Stimulated activated CD8-positive, alpha-beta memory T cell treated with anti-CD3 and anti-CD28 coated beads, Interleukin-12 subunit alpha, Interleukin-12 subunit beta, amount 100 ng/mL, for 4 hours (primary cell): Measurements from ENCODE around the gene BOLA2.
A peak's percentile ranks its signal among the peaks of the same experiment; 100 is the strongest.
"Not testable (repeated sequence)": the region's sequence is repeated elsewhere in the genome, so short reads cannot be mapped to it uniquely, and the experiment has no call there.

Source experiments
- DNase-seq: peaks from one replicate; pipeline ENCODE4 v3.0.0-alpha.2; 2020; ENCODE audit warnings: low read depth

BOLA2 gene

GRCh38 chr16:29454269-29454668, at the start of gene BOLA2, which contains the start of gene SLX1B:
Gene BOLA2 (minus strand): TSS chr16:29454351. CDS start chr16:29454253, 98 bp downstream.
Gene SLX1B (plus strand): TSS chr16:29454533.
- not testable (repeated sequence) for DNase-seq

DNA sequence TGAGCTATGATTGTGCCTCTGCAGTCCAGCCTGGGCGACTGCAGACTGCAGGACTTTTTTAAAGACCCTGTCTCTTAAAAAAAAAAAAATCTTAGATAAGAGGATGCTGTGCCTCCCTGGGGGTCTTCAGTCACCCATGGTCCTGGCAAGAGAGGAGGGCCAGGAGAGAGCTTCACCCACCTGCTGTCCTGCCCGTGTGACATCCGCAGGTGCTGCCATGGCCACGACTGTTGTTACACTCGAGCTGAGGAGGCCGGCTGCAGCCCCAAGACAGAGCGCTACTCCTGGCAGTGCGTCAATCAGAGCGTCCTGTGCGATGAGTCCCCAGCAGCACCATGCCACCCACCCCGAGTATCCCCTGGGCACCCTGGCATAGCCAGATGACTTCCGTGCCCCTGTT, 28.1 kb upstream of the BOLA2 start:
- not testable (repeated sequence) for DNase-seq

DNA sequence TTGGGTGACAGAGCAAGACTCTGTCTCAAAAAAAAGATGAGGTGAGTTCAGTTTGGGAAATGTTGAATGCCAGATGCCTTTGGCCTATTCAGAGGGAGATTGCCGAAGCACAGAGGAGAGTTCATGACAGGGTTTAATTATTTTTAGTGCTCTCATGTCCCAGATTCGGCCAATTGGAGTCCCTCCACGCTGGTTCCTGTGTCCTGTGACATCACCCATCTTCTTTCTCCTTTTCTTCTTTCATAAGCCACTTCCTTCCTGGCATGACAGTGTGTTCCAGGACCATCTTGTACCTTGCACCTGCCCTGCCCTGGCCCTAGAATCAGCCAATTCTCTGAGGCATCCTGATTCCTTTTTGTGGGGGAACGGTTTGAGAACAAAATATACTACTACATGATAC, 17.9 kb upstream of the BOLA2 start:
- not testable (repeated sequence) for DNase-seq

DNA sequence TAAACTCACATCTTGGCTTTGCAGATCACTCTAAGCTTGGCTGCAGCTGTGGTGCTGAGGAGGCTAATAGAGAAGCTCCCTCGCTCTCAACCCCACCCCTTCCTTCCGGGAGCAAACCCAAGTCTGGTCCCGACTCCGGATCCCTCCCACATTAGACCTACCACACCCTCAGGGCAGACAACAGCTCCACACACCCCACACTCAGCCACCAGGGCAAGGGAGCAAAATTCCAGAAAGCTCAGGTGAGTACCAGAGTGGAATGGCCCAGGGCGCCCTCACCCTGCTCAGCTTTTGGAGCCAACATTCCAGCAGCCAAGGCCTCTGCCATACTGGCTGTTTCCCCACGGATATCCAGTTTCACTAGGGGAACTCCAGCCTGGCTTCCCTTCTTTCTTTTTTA, 15.5 kb upstream of the BOLA2 start:
- peak; percentile 12 for DNase-seq

DNA sequence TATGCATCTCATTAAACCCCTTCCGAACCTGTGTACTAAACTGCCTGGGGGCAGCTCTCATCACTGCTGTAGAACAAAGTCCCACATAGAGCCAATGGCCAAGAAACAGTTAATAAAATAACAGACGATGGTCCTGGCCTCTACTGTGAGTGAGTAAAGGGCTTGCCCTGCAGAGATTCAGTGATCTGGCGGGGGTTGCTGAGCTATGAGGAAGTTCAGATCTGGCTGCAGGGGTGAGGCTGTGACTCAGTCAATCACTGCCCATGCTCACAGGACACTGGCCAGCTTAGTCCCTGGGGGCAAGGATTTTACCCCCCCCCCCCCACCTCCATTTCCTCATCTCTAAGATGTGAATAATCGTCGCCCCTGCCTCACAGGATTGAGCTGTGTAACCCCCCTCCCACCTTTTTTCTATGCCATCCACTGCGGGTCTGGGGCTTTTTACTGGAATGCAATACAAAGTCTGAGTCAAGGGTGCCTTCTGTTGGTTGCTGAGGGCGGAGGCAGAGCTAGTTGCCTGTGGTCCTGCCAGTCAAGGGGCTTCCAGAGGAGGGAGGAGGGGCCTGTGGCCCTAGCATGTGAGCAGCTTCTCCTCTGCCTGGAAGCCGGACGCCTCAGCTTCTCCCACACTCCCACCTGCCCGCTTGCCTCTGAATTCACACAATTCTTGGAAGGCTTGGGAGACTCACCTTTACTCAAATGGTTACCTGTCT, 13.7 kb upstream of the BOLA2 start:
- not testable (repeated sequence) for DNase-seq

DNA sequence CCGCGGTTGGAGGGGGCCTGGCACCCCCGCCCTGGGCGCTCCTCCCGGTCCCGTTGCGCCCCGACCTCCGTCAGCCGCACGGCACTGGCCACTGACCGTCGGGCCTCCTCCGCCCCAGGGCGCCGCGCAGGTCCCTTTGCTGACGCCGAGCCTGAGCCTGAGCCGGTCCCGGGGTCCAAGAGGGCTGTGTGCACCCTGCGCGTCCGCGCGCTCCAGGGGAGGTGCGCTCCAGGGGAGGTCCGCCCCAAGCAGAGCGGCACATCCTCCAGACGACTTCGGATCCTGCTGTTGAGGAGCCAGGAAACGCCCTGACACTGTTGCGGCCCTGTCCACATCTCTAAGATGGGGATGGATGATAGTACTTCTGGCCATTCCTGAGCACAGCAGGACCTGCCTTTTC, 12.8 kb upstream of the BOLA2 start:
- DNase-seq = not testable (repeated sequence)

- not testable (repeated sequence) for DNase-seq
These were observed 12.1 kb upstream of the BOLA2 start for GRCh38 chr16:29465985-29466824.

GRCh38 chr16:29460647-29461030, 6.5 kb upstream of the BOLA2 start:
- not testable (repeated sequence) for DNase-seq

- not testable (repeated sequence) for DNase-seq
These were observed 5.8 kb upstream of the BOLA2 start, which contains the start of gene SULT1A4 for GRCh38 chr16:29459706-29460646. Gene SULT1A4 (plus strand): TSS chr16:29459913. CDS start chr16:29461386, 1,473 bp downstream.

- DNase-seq = not testable (repeated sequence)
These were observed 3.5 kb upstream of the BOLA2 start for GRCh38 chr16:29457660-29458059.

GRCh38 chr16:29454828-29455227, 677 bp upstream of the BOLA2 start:
- not testable (repeated sequence) for DNase-seq

- not testable (repeated sequence) for DNase-seq
These were observed 397 bp downstream of the BOLA2 start for GRCh38 chr16:29453754-29454153.

GRCh38 chr16:29425390-29425789, 28.8 kb downstream of the BOLA2 start:
- DNase-seq = not testable (repeated sequence)

GRCh38 chr16:29423587-29423986, 30.6 kb downstream of the BOLA2 start:
- not testable (repeated sequence) for DNase-seq

DNA sequence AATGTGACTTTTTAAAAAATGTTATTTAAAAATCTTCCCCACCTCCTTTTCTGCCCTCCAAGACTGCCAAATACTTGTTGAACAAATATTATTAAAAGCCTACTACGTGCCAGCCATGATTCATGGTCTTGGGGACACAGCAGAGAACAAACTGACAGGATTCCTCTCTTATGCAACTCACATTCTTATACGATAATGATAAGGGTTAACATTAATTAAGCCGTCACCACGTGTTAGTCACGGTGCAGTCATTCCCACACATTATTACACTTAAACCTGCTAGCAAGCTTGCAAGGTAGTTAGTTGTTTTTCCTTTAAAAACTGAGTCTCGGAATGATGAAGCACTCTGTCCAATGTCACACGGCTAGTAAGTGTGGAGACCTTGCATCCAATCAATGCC, 48.9 kb downstream of the BOLA2 start:
- DNase-seq = not testable (repeated sequence)
